Small intestine (tissue), 7 donors: ENCODE measurements around the gene KLF1. TPM values are rescaled to one million over a fixed set of nuclear protein-coding genes. Genes with fewer than 3 reads are reported as not detected.
A peak's percentile ranks its signal among the peaks of the same experiment; 100 is the strongest.

Experiments
- DNase-seq, 2 donors: peaks; one replicate each; pipeline versions ENCODE4 v3.0.0 to v3.0.0-alpha.2; 2013
- FAIRE-seq: peaks from 2 replicates; lab custom pipeline; 2012; peaks lifted over from hg19 to GRCh38; lab: Jason Lieb, UNC
- H3K27ac ChIP-seq, 3 donors: one replicate each; pipeline ENCODE4 v1.5.1; 2013; ENCODE audit warnings: low read length in 2 of 3, mild to moderate bottlenecking in 2 of 3, control low read depth in 1 of 3, inconsistent platforms in 1 of 3, low read depth in 1 of 3, moderate library complexity in 1 of 3
- H3K27me3 ChIP-seq, 3 donors: one replicate each; pipeline ENCODE4 v1.6.1; 2013; ENCODE audit warnings: low read length in 3 of 3, inconsistent platforms in 1 of 3; ENCODE audit not compliant: control insufficient read depth in 3 of 3, insufficient read depth in 3 of 3
- H3K36me3 ChIP-seq, 3 donors: one replicate each; pipeline ENCODE4 v1.6.1; 2013; ENCODE audit warnings: low read length in 3 of 3, inconsistent platforms in 1 of 3, low read depth in 1 of 3, mild to moderate bottlenecking in 1 of 3, moderate library complexity in 1 of 3; ENCODE audit not compliant: control insufficient read depth in 3 of 3, insufficient read depth in 2 of 3
- H3K4me1 ChIP-seq, 3 donors: one replicate each; pipeline ENCODE4 v1.6.1; 2013; ENCODE audit warnings: low read length in 2 of 3, inconsistent platforms in 1 of 3, low read depth in 1 of 3, mild to moderate bottlenecking in 1 of 3, moderate library complexity in 1 of 3; ENCODE audit not compliant: control insufficient read depth in 3 of 3, insufficient read depth in 2 of 3
- H3K4me3 ChIP-seq, 3 donors: one replicate each; pipeline ENCODE4 v1.5.1; 2013; ENCODE audit warnings: low read length in 3 of 3, control low read depth in 1 of 3, inconsistent platforms in 1 of 3, low read depth in 1 of 3, mild to moderate bottlenecking in 1 of 3, moderate library complexity in 1 of 3
- H3K9me3 ChIP-seq, 2 donors: one replicate each; pipeline ENCODE4 v1.6.1; 2013; ENCODE audit warnings: low read depth in 1 of 2, low read length in 1 of 2; ENCODE audit not compliant: control insufficient read depth in 2 of 2, insufficient read depth in 1 of 2
- WGBS, 3 donors: extraction: QIAGEN DNeasy Blood & Tissue Kit; methylation state at CpG; one replicate each; pipeline ENCODE4 v1.1.7; 2013; 5-methylcytosine and 5-hydroxymethylcytosine counted together
- polyA plus RNA-seq, 4 donors: library from polyadenylated mRNA; stranded (reverse) in 3 of 4; unstranded in 1 of 4; fragments of 200-250 nt in 3 of 4; fragments of 120-200 nt in 1 of 4; gene quantifications; one replicate each; pipeline versions ENCODE4 v1.2.1 to v1.2.3, GENCODE V29; 2013
- donor health status: healthy with polysubstance abuse.
- donor health status: control.
- donor health status: control.
- donor health status: Bipolar disorder and iron deficiency.
- donor health status: healthy.

KLF1 gene
- polyA plus RNA-seq, 4 donors = 0.09 to 0.13 TPM; not detected in 2

- Histone ChIP-seq H3K4me1 (no peaks in the 10 kb centered on the region), H3K36me3 (no peaks in the 10 kb centered on the region), H3K27me3 (peaks cover 0 to 3% (median 0%) of the 10 kb centered on the region in 3 donors), H3K9me3 (no peaks in the 10 kb centered on the region), H3K4me3 (no peak overlapping the region), H3K27ac (no peak overlapping the region)
- FAIRE-seq (no peak), DNase-seq (no peak)
- WGBS, 3 donors = 74 to 85% (median 78%) methylated on average over 29 of the region's 29 CpGs
Observed at GRCh38 chr19:12866416-12867119, 20.4 kb downstream of the KLF1 start.

GRCh38 chr19:12865746-12866415, 21.1 kb downstream of the KLF1 start:
- H3K27me3 ChIP-seq = peaks cover 0 to 3% (median 0%) of the 10 kb centered on the region in 3 donors
- 83 to 85% (median 84%) methylated on average over 19 of the region's 19 CpGs for WGBS, 3 donors
- no peaks in the 10 kb centered on the region for H3K4me1 ChIP-seq
- DNase-seq (no peak), FAIRE-seq (no peak)
- no peaks in the 10 kb centered on the region for H3K36me3 ChIP-seq
- no peaks in the 10 kb centered on the region for H3K9me3 ChIP-seq
- no peak overlapping the region for H3K27ac ChIP-seq
- H3K4me3 ChIP-seq = no peak overlapping the region

- H3K27me3 ChIP-seq = peaks cover 0 to 3% (median 0%) of the 10 kb centered on the region in 3 donors
- H3K4me3 ChIP-seq = no peak overlapping the region
- no peaks in the 10 kb centered on the region for H3K9me3 ChIP-seq
- FAIRE-seq (no peak), DNase-seq (peak in 1 of 2 donors; percentile 46)
- no peaks in the 10 kb centered on the region for H3K36me3 ChIP-seq
- no peak overlapping the region for H3K27ac ChIP-seq
- no peaks in the 10 kb centered on the region for H3K4me1 ChIP-seq
- 68 to 87% (median 72%) methylated on average over 32 to 34 of the region's 34 CpGs for WGBS, 3 donors
Observed at GRCh38 chr19:12864721-12865715, 22.0 kb downstream of the KLF1 start.

GRCh38 chr19:12864143-12864542, 22.9 kb downstream of the KLF1 start:
- Histone ChIP-seq H3K36me3 (no peaks in the 10 kb centered on the region), H3K27ac (no peak overlapping the region), H3K27me3 (peaks cover 0 to 3% (median 0%) of the 10 kb centered on the region in 3 donors), H3K4me1 (no peaks in the 10 kb centered on the region), H3K9me3 (no peaks in the 10 kb centered on the region), H3K4me3 (no peak overlapping the region)
- FAIRE-seq = no peak
- DNase-seq = no peak
- WGBS, 3 donors = 86 to 91% (median 88%) methylated on average over 4 of the region's 4 CpGs

DNA sequence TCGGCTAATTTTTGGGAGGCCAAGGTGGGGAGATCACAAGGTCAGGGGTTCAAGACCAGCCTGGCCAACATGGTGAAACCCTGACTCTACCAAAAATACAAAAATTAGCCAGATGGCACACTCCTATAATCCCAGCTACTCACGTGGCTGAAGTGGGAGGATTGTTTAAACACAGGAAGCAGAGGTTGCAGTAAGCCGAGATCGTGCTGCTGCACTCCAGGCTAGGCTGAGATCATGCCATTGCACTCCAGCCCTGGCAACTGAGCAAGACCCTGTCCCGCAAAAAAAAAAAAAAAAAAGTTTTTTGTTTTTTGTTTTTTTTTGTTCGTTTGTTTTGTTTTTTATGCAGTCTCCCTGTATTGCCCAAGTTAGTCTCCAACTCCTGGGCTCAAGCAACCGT, 27.5 kb downstream of the KLF1 start:
- no peak for DNase-seq
- Histone ChIP-seq H3K4me1 (no peaks in the 10 kb centered on the region), H3K27me3 (no peaks in the 10 kb centered on the region), H3K9me3 (no peaks in the 10 kb centered on the region), H3K4me3 (no peak overlapping the region), H3K36me3 (no peaks in the 10 kb centered on the region), H3K27ac (no peak overlapping the region)
- no peak for FAIRE-seq
- WGBS, 3 donors = 59 to 61% (median 60%) methylated on average over 6 to 7 of the region's 7 CpGs

DNA sequence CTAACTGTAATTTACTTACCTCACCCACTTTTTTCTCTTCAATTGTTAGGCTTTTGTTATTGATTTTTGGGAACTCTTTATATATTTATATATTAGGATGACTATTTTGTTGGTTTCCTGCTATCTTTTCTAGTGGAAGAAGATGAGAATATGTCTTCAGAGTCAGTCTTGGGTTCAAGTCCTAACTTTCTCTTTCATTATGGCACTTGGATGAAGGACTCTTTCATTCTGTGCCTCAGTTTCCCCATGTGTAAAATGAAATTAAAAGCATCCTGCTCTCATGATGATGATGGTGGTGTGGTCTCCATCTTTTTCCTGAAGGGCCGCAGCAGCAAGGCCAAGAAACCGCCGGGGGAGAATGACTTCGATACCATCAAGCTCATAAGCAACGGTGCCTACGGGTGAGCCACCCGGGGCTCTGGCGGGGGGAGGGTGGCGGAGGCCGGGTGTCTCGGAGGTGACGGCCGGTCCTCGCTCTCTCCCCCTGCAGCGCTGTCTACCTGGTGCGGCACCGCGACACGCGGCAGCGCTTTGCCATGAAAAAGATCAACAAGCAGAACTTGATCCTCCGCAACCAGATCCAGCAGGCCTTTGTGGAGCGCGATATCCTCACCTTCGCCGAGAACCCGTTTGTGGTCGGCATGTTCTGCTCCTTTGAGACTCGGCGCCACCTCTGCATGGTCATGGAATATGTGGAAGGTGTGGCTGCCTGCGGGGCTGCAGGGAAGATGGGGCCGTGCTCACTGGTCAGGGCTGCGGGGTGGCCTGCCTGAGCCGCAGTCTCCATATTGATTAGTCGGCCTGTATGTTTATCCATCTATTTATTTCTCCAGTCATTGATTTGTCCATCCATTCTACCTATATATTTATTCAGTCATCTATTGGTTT, 28.7 kb downstream of the KLF1 start:
- FAIRE-seq (no peak), DNase-seq (no peak)
- H3K27ac ChIP-seq = no peak overlapping the region
- H3K4me1 ChIP-seq = no peaks in the 10 kb centered on the region
- no peaks in the 10 kb centered on the region for H3K9me3 ChIP-seq
- 92 to 94% (median 93%) methylated on average over 35 of the region's 35 CpGs for WGBS, 3 donors
- H3K4me3 ChIP-seq = no peak overlapping the region
- no peaks in the 10 kb centered on the region for H3K27me3 ChIP-seq
- H3K36me3 ChIP-seq = no peaks in the 10 kb centered on the region

GRCh38 chr19:12856653-12857052, 30.3 kb downstream of the KLF1 start:
- H3K27ac ChIP-seq = no peak overlapping the region
- no peaks in the 10 kb centered on the region for H3K36me3 ChIP-seq
- WGBS, 3 donors = 42 to 65% (median 47%) methylated on average over 1 of the region's 1 CpG
- no peaks in the 10 kb centered on the region for H3K9me3 ChIP-seq
- FAIRE-seq (no peak), DNase-seq (no peak)
- H3K27me3 ChIP-seq = no peaks in the 10 kb centered on the region
- no peak overlapping the region for H3K4me3 ChIP-seq
- no peaks in the 10 kb centered on the region for H3K4me1 ChIP-seq
